GM23248 (cell line): ENCODE measurements around the gene PRKCE.

Experiments used
- EZH2 ChIP-seq: fragments of 200-600 bp; sonication (generic); IDR thresholded peaks from 2 replicates; pipeline ENCODE4 v1.6.1; 2018; ENCODE audit warnings: antibody characterized with exemption, mild to moderate bottlenecking; ENCODE audit not compliant: insufficient read depth, poor library complexity, severe bottlenecking
- EZH2phosphoT487 ChIP-seq: fragments of 200-600 bp; sonication (generic); IDR thresholded peaks from 2 replicates; pipeline ENCODE4 v1.6.1; 2018; ENCODE audit warnings: antibody characterized with exemption, moderate library complexity, mild to moderate bottlenecking, low read depth; ENCODE audit not compliant: insufficient read depth

- TF ChIP-seq EZH2phosphoT487 (no peak), EZH2 (no peak)
Observed at GRCh38 chr2:45843136-45843535, 191.7 kb downstream of the PRKCE start.
